Embryonic facial prominence (tissue), 1 donor: Measurements from ENCODE around the gene HS6ST1.
"Not testable (repeated sequence)": the region's sequence is repeated elsewhere in the genome, so short reads cannot be mapped to it uniquely, and the experiment has no call there.

ENCODE experiments used
- DNase-seq: peaks from one replicate; pipeline ENCODE4 v3.0.0-alpha.2; 2016; ENCODE audit errors: extremely low spot score

The HS6ST1 gene

GRCh38 chr2:128268611-128269010, 50.1 kb downstream of the HS6ST1 start:
- not testable (repeated sequence) for DNase-seq

GRCh38 chr2:128268145-128268544, 50.5 kb downstream of the HS6ST1 start:
- DNase-seq: not testable (repeated sequence)

- not testable (repeated sequence) for DNase-seq
Measured at GRCh38 chr2:128267649-128268048, 51.0 kb downstream of the HS6ST1 start.

- DNase-seq: not testable (repeated sequence)
Measured at GRCh38 chr2:128267197-128267596, 51.5 kb downstream of the HS6ST1 start.

GRCh38 chr2:128266463-128266862, 52.2 kb downstream of the HS6ST1 start:
- not testable (repeated sequence) for DNase-seq

- DNase-seq: not testable (repeated sequence)
Measured at GRCh38 chr2:128265608-128265993, 53.1 kb downstream of the HS6ST1 start.

- DNase-seq: no peak
Measured at GRCh38 chr2:128264881-128265607, 53.6 kb downstream of the HS6ST1 start.

GRCh38 chr2:128263902-128264331, 54.8 kb downstream of the HS6ST1 start:
- no peak for DNase-seq

- no peak for DNase-seq
Measured at GRCh38 chr2:128262315-128263253, 56.1 kb downstream of the HS6ST1 start.

GRCh38 chr2:128261245-128262128, 57.2 kb downstream of the HS6ST1 start:
- no peak for DNase-seq

GRCh38 chr2:128260239-128261138, 58.2 kb downstream of the HS6ST1 start:
- no peak for DNase-seq

GRCh38 chr2:128259585-128259984, 59.1 kb downstream of the HS6ST1 start:
- DNase-seq: no peak

GRCh38 chr2:128258218-128258617, 60.5 kb downstream of the HS6ST1 start:
- DNase-seq: no peak

- no peak for DNase-seq
Measured at GRCh38 chr2:128252501-128252900, 66.2 kb downstream of the HS6ST1 start.

- DNase-seq: not testable (repeated sequence)
Measured at GRCh38 chr2:128252086-128252485, 66.6 kb downstream of the HS6ST1 start.

GRCh38 chr2:128250229-128251025, 68.2 kb downstream of the HS6ST1 start:
- no peak for DNase-seq

GRCh38 chr2:128249555-128249954, 69.1 kb downstream of the HS6ST1 start:
- no peak for DNase-seq

GRCh38 chr2:128245813-128246212, 72.9 kb downstream of the HS6ST1 start:
- DNase-seq: no peak

- DNase-seq: no peak
Measured at GRCh38 chr2:128241896-128242295, 76.8 kb downstream of the HS6ST1 start.
